Right cardiac atrium (tissue), 5 donors: ENCODE data around the gene STAU1. TPM values are rescaled to one million over a fixed set of nuclear protein-coding genes. Genes with fewer than 3 reads are reported as not detected.
"Not testable (repeated sequence)": the region's sequence is repeated elsewhere in the genome, so short reads cannot be mapped to it uniquely, and the experiment has no call there.

Experiments used
- ATAC-seq, 2 donors: fragments of 200-7000 bp; cut with Tn5 transposase; one replicate each; pipeline versions ENCODE4 v1.8.0 to v1.9.1; 2020; ENCODE audit warnings: moderate library complexity in 2 of 2, mild to moderate bottlenecking in 1 of 2
- DNase-seq, 3 donors: peaks; one replicate each; pipeline ENCODE4 v3.0.0-alpha.2; 2020
- H3K27ac ChIP-seq: one replicate; pipeline ENCODE4 v1.5.1; 2013; ENCODE audit warnings: mild to moderate bottlenecking, low read length, control low read depth, moderate library complexity
- H3K27me3 ChIP-seq: one replicate; pipeline ENCODE4 v1.6.1; 2013; ENCODE audit not compliant: control insufficient read depth, insufficient read depth
- H3K4me1 ChIP-seq: one replicate; pipeline ENCODE4 v1.6.1; 2013; ENCODE audit warnings: low read length; ENCODE audit not compliant: control insufficient read depth, insufficient read depth
- H3K4me3 ChIP-seq: one replicate; pipeline ENCODE4 v1.5.1; 2013; ENCODE audit warnings: low read length, control low read depth
- H3K9me3 ChIP-seq: one replicate; pipeline ENCODE4 v1.6.1; 2013; ENCODE audit warnings: low read length; ENCODE audit not compliant: control insufficient read depth
- WGBS: extraction: QIAGEN DNeasy Blood & Tissue Kit; methylation state at CpG from one replicate; pipeline ENCODE4 v1.1.7; 2013; 5-methylcytosine and 5-hydroxymethylcytosine counted together
- intact Hi-C, 4 donors: fragments of 100-400 bp; cut with DNase I; formaldehyde crosslinking; loops; one replicate each; pipeline versions ENCODE4 v1.11.0 to v1.14.0; 2022 to 2023
- polyA plus RNA-seq: library from polyadenylated mRNA; stranded (reverse); fragments of 200-250 nt; gene quantifications from one replicate; pipeline ENCODE4 v1.2.3, GENCODE V29; 2013
- total RNA-seq, 4 donors: library from RNA; stranded (reverse); fragmentation: NEBNext Ultra II Directional; extraction: Animal tissue kit (Norgen Biotek cat#: 25700); gene quantifications; one replicate each; pipeline ENCODE4 v1.2.1, GENCODE V29; 2021
- donor health status: healthy with polysubstance abuse.
- donor health status: DM: no; HTN: yes; CAD: no.
- donor health status: DM: no; HTN: no; CAD: no.
- donor health status: DM: no; HTN: yes; CAD: no; lungs with severe emphysema.
- donor health status: DM: yes; HTN: yes; CAD: no.

Gene STAU1
- total and polyA plus RNA-seq, 5 donors: 33.2 to 65.1 (median 58.5) TPM

DNA sequence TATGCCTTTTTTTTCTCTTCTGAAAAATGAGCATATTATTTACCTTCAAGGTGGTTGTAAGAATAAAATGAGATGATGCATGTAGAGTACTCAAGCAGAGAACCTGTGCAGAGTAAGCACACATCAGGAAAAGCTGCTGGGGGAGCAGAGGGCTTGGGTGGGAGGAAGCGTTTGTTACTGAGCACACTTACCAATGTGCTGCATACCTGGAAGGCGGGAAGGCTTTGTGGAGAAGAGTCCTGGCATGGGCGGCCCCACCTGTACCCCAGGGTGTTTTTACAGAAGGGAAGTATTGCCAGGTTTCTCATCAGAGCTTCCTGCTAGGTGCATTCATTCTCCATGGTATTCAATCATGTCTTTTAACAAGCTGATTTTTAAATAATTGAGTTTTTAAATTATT, 89.1 kb downstream of the STAU1 start:
- ATAC-seq (no peak), DNase-seq (no peak)
- no peak overlapping the region for H3K4me3 ChIP-seq
- H3K9me3 ChIP-seq: no peaks in the 10 kb centered on the region
- H3K27ac ChIP-seq: no peak overlapping the region
- WGBS: 100% methylated on average over 3 of the region's 3 CpGs
- intact Hi-C loops: no loop called here
- no peaks in the 10 kb centered on the region for H3K27me3 ChIP-seq
- no peaks in the 10 kb centered on the region for H3K4me1 ChIP-seq

DNA sequence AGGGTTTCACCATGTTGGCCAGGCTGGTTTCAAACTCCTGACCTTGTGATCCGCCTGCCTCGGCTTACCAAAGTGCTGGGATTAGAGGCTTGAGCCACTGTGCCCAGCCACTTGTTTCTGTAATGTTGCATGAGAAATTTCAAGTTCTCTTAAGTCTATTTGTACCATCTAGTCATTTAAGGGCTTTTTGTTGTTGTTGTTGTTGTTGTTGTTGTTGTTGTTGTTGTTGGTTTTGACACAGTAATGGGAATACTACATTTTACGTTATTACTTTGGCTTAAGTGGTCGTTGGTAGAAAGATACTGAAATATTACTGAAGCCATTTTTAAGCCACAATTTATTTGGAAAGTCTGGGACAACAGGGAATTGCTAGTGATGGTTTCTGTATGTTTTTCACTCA, 90.0 kb downstream of the STAU1 start:
- no peak for DNase-seq
- ATAC-seq: no peak
- Histone ChIP-seq H3K4me3 (no peak overlapping the region), H3K27ac (no peak overlapping the region), H3K4me1 (no peaks in the 10 kb centered on the region), H3K27me3 (no peaks in the 10 kb centered on the region), H3K9me3 (no peaks in the 10 kb centered on the region)
- 92% methylated on average over 4 of the region's 4 CpGs for WGBS
- intact Hi-C loops: no loop called here

- DNase-seq (no peak), ATAC-seq (no peak)
- H3K27ac ChIP-seq: no peak overlapping the region
- H3K4me3 ChIP-seq: no peak overlapping the region
- WGBS: 91% methylated on average over 7 of the region's 7 CpGs
- intact Hi-C loops: no loop called here
- H3K4me1 ChIP-seq: no peaks in the 10 kb centered on the region
- H3K9me3 ChIP-seq: no peaks in the 10 kb centered on the region
- no peaks in the 10 kb centered on the region for H3K27me3 ChIP-seq
These were observed 91.0 kb downstream of the STAU1 start for GRCh38 chr20:49097159-49097558.

GRCh38 chr20:49096203-49096730, 91.9 kb downstream of the STAU1 start:
- Histone ChIP-seq H3K27ac (no peak overlapping the region), H3K4me3 (no peak overlapping the region), H3K27me3 (no peaks in the 10 kb centered on the region), H3K4me1 (no peaks in the 10 kb centered on the region), H3K9me3 (no peaks in the 10 kb centered on the region)
- ATAC-seq (no peak), DNase-seq (no peak)
- WGBS: 86% methylated on average over 7 of the region's 7 CpGs
- intact Hi-C loops: no loop called here

GRCh38 chr20:49091762-49092161, 96.4 kb downstream of the STAU1 start:
- 98% methylated on average over 1 of the region's 1 CpG for WGBS
- intact Hi-C loops: no loop called here

DNA sequence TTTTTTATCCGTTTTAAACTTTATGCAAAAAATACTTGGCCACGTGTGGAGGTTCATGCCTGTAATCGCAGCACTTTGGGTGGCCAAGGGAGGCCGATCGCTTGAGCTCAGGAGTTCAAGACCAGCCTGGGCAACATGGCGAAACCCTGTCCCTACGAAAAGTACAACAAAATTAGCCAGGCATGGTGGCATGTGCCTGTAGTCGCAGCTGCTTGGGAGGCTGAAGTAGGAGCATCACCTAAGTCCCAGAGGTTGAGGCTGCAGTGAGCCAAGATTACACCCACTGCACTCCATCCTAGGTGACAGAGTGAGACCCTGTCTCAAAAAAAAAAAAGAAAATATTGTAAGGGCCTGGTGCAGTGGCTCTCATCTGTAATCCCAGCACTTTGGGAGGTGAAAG, 97.0 kb downstream of the STAU1 start:
- intact Hi-C loops: no loop called here
- no peaks in the 10 kb centered on the region for H3K27me3 ChIP-seq
- H3K4me1 ChIP-seq: no peaks in the 10 kb centered on the region
- DNase-seq: no peak
- no peak for ATAC-seq
- no peak overlapping the region for H3K4me3 ChIP-seq
- H3K9me3 ChIP-seq: no peaks in the 10 kb centered on the region
- no peak overlapping the region for H3K27ac ChIP-seq
- WGBS: 96% methylated on average over 8 of the region's 8 CpGs

More at GRCh38 chr20:49091762-49092161, 96.4 kb downstream of the STAU1 start:
- no peaks in the 10 kb centered on the region for H3K27me3 ChIP-seq
- no peak overlapping the region for H3K27ac ChIP-seq
- H3K4me1 ChIP-seq: no peaks in the 10 kb centered on the region
- DNase-seq: no peak
- H3K4me3 ChIP-seq: no peak overlapping the region
- no peaks in the 10 kb centered on the region for H3K9me3 ChIP-seq
- no peak for ATAC-seq

DNA sequence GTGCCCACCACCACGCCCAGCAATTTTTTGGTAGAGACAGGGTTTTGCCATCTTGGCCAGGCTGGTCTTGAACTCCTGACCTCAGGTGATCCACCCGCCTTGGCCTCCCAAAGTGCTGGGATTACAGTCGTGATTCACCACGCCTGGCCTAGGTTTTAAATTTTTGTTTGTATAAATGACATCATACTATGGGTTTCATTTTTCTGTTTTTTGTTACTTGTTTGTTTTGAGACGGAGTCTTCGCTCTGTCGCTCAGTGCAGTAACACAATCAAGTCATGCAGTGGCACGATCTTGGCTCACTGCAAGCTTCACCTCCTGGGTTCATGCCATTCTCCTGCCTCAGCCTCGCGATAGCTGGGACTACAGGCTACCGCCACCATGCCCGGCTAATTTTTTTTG, 105.8 kb downstream of the STAU1 start:
- not testable (repeated sequence) for H3K4me1 ChIP-seq, H3K27ac ChIP-seq, H3K4me3 ChIP-seq, H3K9me3 ChIP-seq, H3K27me3 ChIP-seq, ATAC-seq, DNase-seq
- 97% methylated on average over 12 of the region's 12 CpGs for WGBS
- intact Hi-C loops: loop anchor here in 1 of 4 donors (10.0 kb wide), 1 partner anchor 57 kb away; no protein-coding TSS in a partner anchor

- Histone ChIP-seq H3K27ac (no peak overlapping the region), H3K4me1 (no peaks in the 10 kb centered on the region), H3K27me3 (no peaks in the 10 kb centered on the region), H3K4me3 (no peak overlapping the region), H3K9me3 (no peaks in the 10 kb centered on the region)
- WGBS: 90% methylated on average over 3 of the region's 3 CpGs
- ATAC-seq (no peak), DNase-seq (no peak)
- intact Hi-C loops: no loop called here
These were observed 109.8 kb downstream of the STAU1 start for GRCh38 chr20:49078310-49078709.

DNA sequence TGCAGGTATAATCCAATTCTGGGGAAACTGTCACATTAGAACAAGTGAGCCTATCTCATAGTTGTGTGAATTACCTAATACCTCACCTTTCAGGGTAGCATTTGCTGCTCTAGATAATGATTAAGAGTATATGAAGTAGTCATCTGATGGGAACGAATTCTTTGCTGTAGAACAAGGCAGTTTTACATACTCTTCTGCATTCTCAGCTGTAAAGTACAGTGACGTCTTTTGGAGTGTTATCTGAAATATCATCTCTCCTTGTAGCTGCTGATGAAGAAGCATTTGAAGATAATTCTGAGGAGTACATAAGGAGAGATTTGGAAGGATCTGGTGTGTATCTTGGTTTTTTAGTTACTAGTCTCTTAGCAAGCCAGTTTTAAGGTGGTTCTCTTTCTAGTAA, 113.6 kb downstream of the STAU1 start:
- Histone ChIP-seq H3K27me3 (no peaks in the 10 kb centered on the region), H3K27ac (no peak overlapping the region), H3K4me3 (no peak overlapping the region), H3K4me1 (no peaks in the 10 kb centered on the region), H3K9me3 (no peaks in the 10 kb centered on the region)
- DNase-seq (no peak), ATAC-seq (no peak)
- whole genome bisulfite sequencing: 89% methylated on average over 2 of the region's 2 CpGs
- intact Hi-C loops: no loop called here

Other genes starting within 250 kb of the STAU1 start
- 10 to 100 TPM; 28.7 to 39.3 (median 34.3) TPM for gene CSE1L, start 142.0 kb downstream of the STAU1 start, total RNA-seq
- 24.6 TPM for gene CSE1L, start 142.0 kb downstream of the STAU1 start, polyA plus RNA-seq
- 10 to 100 TPM; 13.0 to 17.5 (median 15.4) TPM for gene DDX27, start 31.1 kb upstream of the STAU1 start, total RNA-seq
- gene DDX27, start 31.1 kb upstream of the STAU1 start, polyA plus RNA-seq: 16.9 TPM
- 10 to 100 TPM; 21.4 to 25.9 (median 23.2) TPM for gene ZNFX1, start 89.7 kb upstream of the STAU1 start, total RNA-seq
- 7.9 TPM for gene ZNFX1, start 89.7 kb upstream of the STAU1 start, polyA plus RNA-seq